ENCODE results near the gene MARCHF7.

- TF ChIP-seq CTCF (IDR thresholded peaks at IDR 0.05) (no peak), EP300 (IDR thresholded peaks at IDR 0.05) (no peak), POLR2AphosphoS5 (IDR thresholded peaks at IDR 0.05) (peak in 2 of 3 donors; percentile 6 to 39), POLR2A (IDR thresholded peaks at IDR 0.05) (no peak)
These were observed 46.4 kb downstream of the MARCHF7 start for GRCh38 chr2:159758686-159759085.

Measured in stomach (tissue), 4 donors.